Measurements from ENCODE around the gene APBA1.

Gene APBA1

DNA sequence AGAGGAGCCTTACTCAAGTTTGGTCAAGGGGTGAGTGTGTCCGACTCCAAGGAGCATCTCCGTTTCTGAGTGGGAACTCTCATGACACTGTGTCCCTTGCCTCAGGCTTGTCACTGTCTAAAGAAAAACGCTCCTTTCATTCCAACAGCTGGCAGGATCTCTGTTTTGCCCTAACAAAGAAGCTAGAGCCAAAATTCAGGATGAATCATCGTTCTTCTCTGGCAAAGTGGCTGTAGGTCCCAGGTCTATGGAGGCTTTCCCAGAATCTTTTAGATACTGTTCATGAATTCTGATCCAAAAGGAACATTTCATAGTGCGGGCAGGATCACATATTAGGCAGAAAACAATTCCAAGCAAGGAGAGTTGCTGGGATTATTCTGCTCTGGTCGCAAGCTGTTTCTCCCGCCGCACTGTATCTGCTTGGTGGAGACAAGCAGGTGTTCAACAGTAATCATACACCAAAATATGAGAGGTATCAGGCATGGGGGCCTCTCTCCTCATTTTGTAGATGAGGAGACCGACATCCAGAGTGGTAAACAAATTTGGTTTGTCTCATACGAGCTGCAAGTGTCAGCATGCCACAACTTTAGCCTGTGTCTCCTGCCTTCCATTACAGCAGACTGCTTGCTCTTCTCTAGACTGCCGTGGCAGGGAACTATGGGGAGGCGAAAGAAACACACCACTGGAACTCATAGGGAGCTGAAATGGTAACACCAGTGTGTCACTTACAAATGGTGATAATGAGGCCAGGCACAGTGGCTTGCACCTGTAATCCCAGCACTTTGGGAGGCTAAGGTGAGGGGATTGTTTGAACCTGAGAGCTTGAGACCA is 274.6 kb downstream of the APBA1 start:
- DNase-seq (ENCODE audit: low spot score) = no peak

DNA sequence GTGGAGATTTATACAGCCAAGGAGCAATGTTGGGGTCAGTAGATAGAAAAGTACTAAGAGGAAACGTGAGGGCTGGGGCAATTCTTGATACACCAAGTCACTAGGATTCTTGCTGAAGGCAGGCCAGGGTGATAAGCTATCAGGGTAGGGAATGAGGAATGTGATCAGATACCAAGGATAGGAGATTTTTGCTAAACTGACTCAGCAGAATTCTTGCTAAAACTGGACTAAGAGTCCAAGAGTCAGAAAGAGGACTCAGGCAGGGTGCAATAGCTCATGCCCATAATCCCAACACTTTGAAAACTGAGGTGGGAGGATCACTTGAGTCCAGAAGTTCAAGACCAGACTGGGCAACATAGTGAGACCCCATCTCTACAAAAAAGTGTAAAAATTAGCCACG is 275.4 kb downstream of the APBA1 start:
- no peak for DNase-seq (ENCODE audit: low spot score)

DNA sequence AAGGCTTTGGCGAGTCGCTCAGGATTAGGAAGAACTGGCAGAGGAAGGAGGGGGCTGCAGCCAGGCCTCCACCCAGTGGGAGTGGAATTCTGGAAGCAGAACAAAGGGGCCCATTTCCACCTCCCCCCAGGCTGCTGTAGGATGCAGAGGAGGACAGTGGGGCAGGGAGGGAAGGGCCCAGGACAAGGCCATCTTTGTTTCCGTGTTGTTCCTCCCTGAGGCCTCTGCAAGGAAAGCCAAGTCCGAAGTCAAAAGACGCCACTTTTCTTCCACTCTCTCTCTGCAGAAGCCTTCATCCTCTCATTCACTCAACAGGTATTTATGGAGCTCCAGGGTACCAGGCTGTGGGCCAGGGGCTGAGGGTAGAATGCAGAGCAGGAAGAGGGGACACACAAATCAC is 276.5 kb downstream of the APBA1 start:
- DNase-seq (ENCODE audit: low spot score) = no peak

DNA sequence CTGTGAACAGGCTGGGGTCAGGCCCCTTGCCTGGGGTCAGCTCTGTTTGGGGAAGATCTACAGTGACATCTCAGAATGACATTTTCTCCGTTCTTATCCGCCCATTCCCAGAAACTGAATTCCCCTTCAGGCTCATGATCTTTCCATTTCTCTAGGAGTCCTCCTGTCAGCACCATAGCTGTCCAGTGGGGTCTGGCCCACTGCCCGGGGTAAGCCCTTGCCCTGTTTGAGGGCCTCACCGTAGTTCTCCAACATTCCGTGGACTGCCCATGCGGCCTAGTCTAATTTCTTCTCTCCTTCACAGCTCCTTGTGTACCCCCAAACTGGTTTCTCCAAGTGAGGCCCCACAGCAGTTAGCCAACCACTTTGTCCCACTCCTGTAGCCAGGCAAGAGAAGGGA is 278.7 kb downstream of the APBA1 start:
- DNase-seq (ENCODE audit: low spot score) = no peak

- DNase-seq (ENCODE audit: low spot score) = no peak
These were observed 279.3 kb downstream of the APBA1 start for GRCh38 chr9:69392826-69393225.

DNA sequence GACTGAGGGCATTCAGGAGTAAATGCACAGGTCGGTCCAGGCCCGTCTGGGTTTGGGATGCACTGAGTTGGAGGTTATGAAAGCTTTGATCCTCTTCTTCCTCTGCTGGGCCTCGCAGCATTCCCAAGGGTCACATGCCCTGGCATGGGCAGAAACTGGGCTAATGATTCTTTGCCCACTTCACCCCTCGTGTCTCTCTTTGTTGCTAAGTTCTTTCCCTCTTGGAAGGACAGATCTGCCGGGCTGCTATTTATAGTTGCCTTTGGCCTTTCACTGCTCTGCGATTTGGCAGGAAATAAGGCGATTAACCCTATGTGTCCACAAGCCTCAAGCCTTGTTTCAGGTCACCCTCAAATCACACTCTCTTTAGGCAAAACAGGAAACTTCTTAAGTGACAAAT is 280.2 kb downstream of the APBA1 start:
- DNase-seq (ENCODE audit: low spot score) = no peak

GRCh38 chr9:69391487-69391886 is 280.7 kb downstream of the APBA1 start:
- no peak for DNase-seq (ENCODE audit: low spot score)

DNA sequence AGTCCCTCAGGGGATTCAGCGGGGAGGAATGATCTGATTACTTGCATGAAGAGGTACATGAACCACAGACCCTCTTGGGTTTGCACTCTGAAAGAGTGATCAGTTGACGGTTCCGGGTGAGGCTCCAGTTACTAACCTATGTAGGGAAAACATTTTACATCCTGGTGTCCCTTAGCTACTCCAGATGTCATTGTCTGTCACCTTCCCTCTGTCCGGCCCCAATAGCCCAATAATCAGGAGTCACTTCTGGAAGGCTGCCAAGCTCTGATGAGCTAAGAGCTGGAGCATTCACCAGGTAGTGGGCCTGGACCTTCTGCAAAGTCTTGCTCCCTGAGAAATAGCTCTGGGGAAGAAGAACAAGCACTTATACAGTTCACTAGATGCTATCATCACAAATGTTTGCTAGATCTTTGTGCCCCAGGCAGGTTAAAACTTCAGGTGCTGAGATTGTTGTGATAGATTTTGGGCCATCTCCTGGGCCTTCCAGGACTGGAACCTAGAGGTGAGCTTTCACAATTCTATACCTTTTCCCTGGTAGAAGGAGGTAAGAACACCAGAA is 282.7 kb downstream of the APBA1 start:
- no peak for DNase-seq (ENCODE audit: low spot score)

- DNase-seq (ENCODE audit: low spot score) = no peak
These were observed 283.6 kb downstream of the APBA1 start for GRCh38 chr9:69388596-69388995.

DNA sequence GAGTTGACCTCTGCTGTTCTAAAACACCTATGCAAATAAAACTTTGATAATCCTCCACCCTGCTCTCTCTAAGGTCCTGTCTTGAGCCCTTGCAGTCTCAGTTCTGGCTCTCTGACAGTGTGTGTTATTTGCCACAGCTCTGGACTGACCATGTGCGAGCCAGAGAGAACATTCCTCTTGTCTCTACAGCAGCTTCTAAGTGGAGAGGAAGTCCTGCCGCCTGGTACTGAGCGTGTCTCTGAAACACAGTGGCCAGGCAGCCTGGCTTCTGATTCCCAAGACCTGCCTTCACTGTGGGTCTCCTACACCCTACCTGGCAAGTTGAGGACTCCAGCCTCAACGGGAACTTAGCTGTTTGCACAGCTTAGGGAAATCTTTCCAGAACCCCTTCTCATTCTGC is 285.5 kb downstream of the APBA1 start:
- DNase-seq (ENCODE audit: low spot score) = no peak

DNA sequence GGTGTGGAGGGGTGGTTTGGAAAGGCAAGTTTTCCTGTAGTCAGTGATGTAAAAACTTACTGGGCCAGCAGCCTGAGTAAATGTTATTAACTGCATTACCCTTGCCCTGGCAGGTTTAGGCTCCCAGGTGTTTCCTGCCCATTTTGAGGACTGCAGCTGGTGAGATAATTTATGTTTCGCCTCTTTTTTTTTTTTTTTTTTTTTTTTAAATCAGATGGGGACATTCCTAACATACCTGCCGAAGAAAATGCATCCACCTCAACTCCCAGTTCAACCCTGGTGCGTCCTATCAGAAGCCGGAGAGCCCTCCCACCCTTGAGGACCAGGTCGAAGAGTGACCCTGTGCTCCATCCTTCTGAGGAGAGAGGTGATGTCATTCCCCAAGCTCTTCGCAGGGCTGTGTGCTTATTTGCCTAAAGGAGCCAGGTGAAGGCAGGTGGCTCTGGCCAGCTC is 286.6 kb downstream of the APBA1 start:
- DNase-seq (ENCODE audit: low spot score) = no peak

DNA sequence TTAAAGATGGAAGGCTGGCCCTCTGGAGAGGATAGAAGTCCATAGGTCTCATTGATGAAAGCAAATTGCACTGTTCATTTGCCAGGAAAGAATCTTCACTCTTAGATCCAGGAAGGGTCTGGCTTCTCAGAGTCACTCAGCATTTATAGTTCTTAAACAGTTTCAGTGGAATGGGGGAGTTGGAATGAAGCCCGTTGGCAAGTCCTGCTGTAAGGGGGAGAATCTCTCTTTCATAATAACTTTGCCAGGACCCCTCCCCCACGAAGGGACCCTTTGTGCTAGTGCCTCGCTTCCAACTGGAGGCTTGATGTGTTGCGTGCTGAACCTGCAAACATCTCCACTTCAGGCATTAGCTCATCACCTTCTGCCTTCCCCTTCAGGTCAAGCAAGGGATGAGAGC is 290.0 kb downstream of the APBA1 start:
- no peak for DNase-seq (ENCODE audit: low spot score)

GRCh38 chr9:69380811-69381210 is 291.4 kb downstream of the APBA1 start:
- no peak for DNase-seq (ENCODE audit: low spot score)

DNA sequence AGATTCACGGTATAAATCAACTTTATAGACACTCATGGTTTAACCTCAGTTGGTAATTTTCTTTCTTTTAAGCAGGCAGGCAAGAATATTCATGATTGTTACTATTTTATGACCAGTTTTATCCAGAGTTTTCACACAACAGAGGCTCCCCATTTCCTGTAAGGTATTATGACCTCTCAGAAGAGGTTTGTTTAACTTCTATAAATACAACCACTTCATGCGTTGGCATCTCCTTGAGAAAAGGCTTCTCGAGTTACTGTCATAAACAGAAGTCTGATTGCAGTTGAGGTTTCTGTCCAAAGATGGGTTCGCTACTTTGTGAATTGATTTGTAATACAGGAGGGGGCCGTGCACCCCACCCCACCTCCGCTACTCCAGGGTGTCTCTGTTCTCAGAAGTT is 291.9 kb downstream of the APBA1 start:
- DNase-seq (ENCODE audit: low spot score) = no peak

DNA sequence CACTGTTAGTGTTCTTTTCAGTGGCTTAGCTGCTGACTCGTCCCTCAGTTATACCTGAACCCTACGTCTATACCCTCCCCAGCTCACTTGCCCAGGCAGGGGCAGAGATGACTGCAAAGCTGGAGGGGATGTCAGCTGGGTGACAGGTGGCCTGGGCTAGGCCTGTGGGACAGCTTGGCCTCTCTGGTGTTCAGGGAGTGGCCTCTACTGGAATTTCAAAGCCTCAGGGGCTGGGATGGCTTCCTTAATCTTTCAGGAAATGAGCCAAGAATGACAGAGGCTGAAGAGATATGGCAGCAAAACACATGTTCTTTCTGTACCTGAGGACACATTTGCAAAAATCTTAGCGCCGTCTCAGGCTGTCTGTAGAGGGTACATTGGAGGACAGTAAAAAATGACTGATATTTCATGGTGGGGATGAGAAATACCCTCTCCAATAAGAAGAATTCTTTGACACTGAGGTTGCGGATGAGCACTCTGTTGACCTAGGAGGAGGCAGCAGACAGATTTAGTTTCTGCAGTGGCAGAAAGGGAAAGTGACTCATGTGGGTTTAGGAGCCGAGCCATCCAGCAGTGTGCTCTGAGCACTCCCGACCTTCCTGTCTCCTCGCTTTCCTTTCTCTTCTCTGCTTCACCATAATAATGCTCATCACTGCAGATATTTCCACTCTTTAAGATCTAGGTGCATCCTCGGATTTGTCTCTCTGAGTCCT is 292.7 kb downstream of the APBA1 start:
- no peak for DNase-seq (ENCODE audit: low spot score)

DNA sequence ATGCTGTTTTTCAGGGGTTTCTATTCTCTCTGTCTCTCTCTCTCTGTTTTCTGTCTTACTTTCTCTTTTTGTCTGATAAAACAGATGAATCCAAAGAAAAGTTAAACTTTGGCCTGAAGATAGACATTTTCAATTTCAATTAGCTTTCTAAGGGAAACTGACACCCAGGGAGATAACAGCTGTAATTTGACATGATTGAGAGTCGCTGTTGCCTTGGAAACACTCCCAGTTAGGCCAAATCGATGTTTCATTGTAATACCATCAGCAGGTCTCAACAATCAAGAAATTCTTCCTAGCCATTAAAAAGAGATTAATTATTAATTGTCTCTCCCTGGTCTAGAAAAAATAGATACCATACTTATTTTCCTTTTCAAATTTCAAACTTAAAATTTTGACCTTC is 294.2 kb downstream of the APBA1 start:
- DNase-seq (ENCODE audit: low spot score) = no peak

All from SW480 (cell line).